SIG-M5 (cell line): ENCODE measurements around the gene HOXB2.

Source experiments
- DNase-seq: peaks from one replicate; lab custom pipeline; 2025; lab: John Stamatoyannopoulos, UW

The HOXB2 gene

DNA sequence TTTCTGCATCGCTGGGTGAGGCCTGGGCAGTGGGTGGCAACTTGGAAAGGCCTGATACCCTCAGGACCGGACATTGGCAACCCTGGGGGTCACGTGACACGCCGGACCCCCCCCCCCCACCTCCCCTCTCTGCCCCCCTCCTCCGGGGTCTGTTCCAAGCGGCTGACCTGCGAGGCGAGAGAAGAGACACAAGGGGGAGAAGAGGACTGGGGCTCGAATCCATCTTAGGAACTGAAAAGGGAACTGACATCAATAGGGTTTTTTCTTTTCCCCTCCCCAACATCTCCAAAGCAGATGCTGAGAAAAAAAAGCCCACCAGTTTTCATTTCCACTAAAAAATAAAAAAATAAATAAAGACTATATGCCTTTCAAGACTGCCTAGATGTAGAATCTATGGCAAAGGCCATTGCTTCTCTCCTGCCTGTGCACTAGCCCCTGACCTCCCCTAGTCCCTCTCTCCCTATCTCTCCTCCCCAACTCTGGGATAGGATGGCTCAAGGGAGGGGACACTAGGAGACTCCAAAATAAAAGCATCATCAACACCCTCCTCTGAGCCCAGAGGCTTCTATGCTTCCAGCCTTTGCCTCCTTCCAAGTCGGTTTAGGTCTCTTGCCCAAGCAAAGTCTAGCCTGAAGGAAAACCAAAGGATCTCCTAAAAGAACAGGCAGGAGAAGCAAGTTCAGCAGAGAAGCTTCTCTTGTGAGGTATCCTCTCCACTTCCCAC lies 7.7 kb upstream of the HOXB2 start:
- no peak for DNase-seq

- no peak for DNase-seq
Measured at GRCh38 chr17:48551596-48552465, 6.9 kb upstream of the HOXB2 start.

DNA sequence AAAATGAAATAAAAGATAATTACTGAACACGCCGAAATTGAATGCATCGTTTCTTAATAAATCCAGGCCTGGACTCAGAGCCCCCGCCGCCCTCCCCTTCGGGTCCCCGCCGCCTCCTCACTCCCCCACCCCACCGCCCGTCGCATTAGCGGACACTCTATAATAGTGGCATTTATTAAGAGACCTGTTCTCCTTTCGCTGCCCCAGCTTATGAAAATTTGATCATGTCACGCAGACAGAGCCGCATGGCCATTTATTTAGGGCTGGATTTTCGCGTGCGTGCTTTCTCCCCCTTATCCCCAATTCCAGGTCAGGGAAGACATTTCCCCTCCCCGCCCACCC lies 6.3 kb upstream of the HOXB2 start:
- no peak for DNase-seq

GRCh38 chr17:48550502-48551213 lies 5.7 kb upstream of the HOXB2 start:
- no peak for DNase-seq

GRCh38 chr17:48549914-48550501 lies 5.1 kb upstream of the HOXB2 start:
- DNase-seq = no peak

- DNase-seq = no peak
Measured at GRCh38 chr17:48549281-48549630, 4.3 kb upstream of the HOXB2 start.

GRCh38 chr17:48548523-48549280 lies 3.8 kb upstream of the HOXB2 start:
- no peak for DNase-seq

DNA sequence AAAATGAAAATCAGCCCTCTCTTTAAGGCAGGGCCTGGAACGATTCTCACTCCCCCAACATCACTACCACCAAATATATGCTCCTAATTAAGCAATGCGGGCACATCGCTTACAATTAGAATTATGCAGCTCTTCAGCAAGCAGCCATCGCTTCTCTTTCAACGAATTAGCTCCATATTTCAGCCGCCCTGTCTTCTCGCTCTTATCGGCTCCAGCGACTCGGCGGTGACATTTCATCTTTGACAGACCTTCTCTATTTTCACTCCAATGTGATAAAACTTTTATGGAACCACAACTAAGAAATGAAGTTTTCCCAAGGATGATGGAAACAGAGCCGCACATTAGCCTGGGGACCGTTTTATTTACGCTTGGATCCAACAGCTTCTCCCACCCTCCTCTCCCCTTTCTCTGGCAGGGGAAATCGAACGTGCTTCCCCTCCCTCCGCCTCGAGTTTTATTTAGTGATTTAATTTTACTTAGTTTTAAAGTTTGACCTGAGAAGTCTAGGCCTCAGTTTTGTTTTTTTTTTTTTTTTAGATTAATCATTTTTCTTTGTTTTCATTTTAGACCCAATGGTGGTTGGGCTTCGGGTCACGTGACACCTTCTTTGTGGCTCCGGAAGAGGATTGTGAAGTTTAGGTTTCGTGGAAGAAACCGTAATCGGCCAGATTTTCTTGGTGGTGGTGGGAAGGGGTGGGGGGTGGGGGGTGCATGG lies 3.1 kb upstream of the HOXB2 start:
- no peak for DNase-seq

- DNase-seq = no peak
Measured at GRCh38 chr17:48546924-48547807, 2.3 kb upstream of the HOXB2 start.

GRCh38 chr17:48546137-48546923 lies 1.4 kb upstream of the HOXB2 start:
- DNase-seq = no peak

DNA sequence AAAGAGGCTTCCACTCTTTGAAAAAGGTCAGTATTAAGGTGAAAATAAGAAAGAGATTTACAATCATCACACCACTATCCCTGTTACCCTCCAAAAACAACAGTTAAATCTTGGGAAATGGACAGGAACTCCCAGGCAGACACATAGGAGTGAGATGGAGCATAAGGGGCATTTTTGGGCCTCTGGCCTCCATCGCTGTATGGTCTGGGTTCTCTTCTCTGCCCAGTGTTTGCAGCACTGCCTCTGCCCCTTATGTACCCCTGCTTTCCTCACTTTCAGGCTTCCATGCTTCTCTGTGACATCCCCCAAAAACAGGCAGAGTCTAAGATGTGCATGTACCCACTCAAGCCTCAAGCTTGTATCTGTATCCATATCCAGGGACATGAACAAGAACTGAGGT lies 630 bp upstream of the HOXB2 start:
- no peak for DNase-seq

DNA sequence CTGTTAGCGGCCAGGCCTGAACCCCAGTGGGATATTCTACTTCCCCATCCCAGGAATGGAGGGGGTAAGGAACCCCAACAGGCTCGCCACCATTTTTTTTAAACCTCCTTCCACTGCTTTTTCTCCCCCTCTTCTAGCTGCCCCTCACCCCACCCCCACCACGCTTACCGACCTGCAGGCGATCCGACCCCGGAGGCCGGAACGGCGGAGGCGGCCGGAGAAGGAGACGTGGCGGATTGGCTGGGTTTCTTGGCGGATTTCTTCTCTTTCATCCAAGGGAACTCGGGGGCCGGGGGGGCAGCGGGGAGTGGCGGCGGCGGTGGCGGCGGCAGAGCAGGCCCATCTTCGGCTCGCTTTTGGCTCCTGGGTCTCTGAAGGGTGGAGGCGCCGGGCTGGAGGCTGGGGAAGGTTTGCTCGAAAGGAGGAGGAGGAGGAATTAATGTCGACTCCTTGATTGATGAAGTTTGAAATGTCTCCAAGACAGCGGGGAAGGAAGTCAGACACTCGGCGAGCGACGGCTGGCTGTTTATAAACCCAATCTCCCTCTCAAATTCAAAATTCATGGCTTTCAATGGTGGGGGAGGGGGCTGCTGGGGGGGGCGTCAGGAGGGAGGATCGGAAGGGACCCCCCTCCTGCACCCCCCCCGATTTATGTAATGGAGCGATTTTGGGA lies 424 bp downstream of the HOXB2 start:
- DNase-seq = no peak

GRCh38 chr17:48543854-48544348 lies 1.0 kb downstream of the HOXB2 start:
- no peak for DNase-seq

DNA sequence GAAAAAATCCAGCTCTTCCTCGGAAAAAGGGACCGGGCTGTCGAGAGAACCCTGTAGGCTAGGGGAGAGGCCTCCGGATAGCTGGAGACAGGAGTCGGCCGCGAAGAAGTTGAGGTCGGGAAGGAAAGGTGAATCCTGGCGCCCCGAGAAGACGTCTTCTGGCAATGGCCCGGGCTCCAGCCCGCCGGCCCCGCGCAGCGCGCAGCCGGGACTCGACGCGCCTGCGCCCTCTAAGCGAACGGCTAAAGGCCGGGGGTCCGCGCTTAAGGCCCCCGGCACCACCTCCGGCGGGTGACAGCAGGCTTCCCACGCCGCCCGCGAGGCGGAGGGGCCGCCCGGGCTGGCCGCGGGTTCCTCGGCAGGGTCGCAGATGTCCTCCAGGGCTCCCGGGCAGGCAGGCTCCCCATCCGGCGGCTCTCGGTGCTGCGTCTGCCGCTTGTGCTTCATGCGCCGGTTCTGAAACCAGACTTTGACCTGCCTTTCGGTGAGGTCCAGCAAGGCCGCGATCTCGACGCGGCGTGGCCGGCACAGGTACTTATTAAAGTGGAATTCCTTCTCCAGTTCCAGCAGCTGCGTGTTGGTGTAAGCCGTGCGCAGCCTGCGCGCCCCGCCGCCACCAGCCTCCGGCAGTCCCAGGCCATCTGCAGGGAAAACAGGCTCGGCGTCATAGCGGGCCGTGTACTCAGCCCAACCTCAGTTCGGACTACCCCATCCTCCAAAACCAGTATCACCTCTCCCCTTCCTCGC lies 1.6 kb downstream of the HOXB2 start:
- DNase-seq = no peak

- DNase-seq = no peak
Measured at GRCh38 chr17:48542698-48543106, 2.2 kb downstream of the HOXB2 start.

DNA sequence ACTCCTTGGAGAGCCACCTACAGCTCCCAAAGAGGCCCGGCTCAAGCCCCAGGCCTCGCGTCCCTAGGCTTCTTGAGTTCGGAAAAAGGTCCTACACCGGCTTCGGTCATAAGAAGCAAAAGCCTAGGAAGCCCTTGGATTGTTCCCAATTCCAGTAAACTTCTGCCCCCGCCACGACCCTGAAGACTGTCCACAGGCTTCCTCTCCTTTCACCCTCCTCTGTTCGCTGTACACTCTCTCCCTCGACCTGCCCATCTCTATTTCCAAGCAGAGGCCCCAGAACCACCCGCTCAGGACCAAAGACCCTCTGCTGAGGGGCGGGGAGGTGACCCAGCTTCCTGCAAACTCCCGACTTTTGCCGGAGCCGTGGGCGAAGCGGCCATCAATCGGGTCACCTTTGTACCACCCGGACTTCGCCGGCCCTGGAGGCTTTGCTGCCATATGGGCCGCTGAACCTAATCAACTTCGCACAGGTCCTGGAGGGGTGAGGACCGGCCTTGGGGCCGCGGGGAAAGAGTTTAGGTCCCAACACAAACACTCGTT lies 2.7 kb downstream of the HOXB2 start:
- DNase-seq = no peak

DNA sequence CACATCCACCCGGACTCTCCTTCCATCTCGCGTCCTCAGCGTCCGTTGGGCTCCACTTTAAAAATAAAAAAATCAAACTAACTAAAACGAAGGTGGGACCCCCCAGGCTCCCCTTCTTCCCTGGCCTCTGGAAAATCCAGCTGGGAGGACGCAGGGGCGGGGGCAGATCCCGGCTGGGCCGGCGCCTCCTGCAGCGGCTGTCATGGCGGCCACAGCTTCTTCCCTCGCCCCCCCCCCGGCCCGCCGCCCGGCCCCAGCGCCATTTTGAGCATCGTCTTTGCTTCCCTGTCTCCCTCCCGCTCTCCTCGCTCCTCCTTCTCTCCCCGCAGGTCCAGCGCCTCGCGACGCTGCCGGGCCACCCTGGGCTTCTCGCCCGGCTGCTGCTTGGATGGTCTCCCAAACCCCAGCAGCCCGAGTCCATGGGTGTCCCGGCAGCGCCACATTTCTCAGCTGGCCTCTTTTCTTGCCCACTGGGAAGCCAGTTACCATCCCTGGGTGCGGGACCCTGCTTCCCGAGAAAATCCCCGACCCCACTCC lies 3.3 kb downstream of the HOXB2 start:
- DNase-seq = no peak
